Measurements from ENCODE around the gene SYNE2. TPM values are rescaled to one million over a fixed set of nuclear protein-coding genes. Genes with fewer than 3 reads are reported as not detected.
"Not testable (repeated sequence)": the region's sequence is repeated elsewhere in the genome, so short reads cannot be mapped to it uniquely, and the experiment has no call there.

Gene SYNE2
- total RNA-seq, 4 donors from 2014 or later = 314 to 379 (median 342) TPM

DNA sequence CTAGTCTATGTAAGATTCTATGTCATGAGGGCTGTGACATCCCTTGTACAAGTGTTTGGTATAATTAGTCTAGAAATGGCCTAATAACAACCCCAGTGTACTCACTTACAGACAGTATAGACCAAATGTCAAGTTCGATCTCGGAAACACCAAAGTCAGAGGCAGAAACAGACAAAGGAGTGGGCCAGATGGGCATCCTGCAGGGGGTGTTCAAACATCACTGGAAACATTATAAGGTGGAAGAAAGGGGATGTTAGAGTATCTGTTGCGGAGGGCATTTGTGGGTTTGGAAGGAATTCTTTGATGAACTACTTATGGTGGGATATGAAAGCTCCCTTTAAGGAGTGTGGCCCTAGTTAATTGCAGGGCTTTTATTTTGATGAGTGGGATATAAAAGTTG, 306.8 kb downstream of the SYNE2 start:
- no peak for DNase-seq
- TF ChIP-seq POLR2A (IDR thresholded peaks at IDR 0.05) = no peak
- TF ChIP-seq, protein P1, sequence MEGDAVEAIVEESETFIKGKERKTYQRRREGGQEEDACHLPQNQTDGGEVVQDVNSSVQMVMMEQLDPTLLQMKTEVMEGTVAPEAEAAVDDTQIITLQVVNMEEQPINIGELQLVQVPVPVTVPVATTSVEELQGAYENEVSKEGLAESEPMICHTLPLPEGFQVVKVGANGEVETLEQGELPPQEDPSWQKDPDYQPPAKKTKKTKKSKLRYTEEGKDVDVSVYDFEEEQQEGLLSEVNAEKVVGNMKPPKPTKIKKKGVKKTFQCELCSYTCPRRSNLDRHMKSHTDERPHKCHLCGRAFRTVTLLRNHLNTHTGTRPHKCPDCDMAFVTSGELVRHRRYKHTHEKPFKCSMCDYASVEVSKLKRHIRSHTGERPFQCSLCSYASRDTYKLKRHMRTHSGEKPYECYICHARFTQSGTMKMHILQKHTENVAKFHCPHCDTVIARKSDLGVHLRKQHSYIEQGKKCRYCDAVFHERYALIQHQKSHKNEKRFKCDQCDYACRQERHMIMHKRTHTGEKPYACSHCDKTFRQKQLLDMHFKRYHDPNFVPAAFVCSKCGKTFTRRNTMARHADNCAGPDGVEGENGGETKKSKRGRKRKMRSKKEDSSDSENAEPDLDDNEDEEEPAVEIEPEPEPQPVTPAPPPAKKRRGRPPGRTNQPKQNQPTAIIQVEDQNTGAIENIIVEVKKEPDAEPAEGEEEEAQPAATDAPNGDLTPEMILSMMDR (IDR thresholded peaks at IDR 0.05) = no peak
- H3K27ac ChIP-seq = peak overlapping the region in 1 of 3 donors; percentile 20
- no peaks in the 10 kb centered on the region for H3K27me3 ChIP-seq
- intact Hi-C loops (cut with DNase I) = no loop called here
- 92 to 96% methylated on average over 3 of the region's 3 CpGs for WGBS, 2 donors
- no peaks in the 10 kb centered on the region for H3K9me3 ChIP-seq
- H3K4me1 ChIP-seq = no peaks in the 10 kb centered on the region
- H3K36me3 ChIP-seq = peaks cover 15 to 24% of the 10 kb centered on the region in 2 donors
- no peak overlapping the region for H3K4me3 ChIP-seq (replicated peaks in 1 of 3)

DNA sequence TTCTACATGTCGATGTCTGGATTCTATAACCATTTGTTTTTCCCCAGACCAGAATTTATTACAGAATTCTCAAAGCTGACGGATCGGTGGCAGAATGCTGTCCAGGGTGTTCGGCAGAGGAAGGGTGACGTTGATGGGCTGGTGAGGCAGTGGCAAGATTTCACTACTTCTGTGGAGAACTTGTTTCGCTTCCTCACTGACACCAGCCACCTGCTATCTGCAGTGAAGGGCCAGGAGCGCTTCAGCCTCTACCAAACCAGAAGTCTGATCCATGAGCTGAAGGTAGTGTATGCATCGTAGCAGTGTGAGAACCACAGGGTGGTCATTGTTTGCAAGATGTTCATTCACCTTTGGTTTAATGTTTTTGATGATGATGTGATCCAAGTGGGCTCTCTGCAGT, 317.4 kb downstream of the SYNE2 start:
- Histone ChIP-seq H3K27ac (no peak overlapping the region), H3K4me3 (replicated peaks in 1 of 3) (no peak overlapping the region), H3K4me1 (no peaks in the 10 kb centered on the region), H3K36me3 (peaks cover 49 to 63% of the 10 kb centered on the region in 2 donors), H3K9me3 (no peaks in the 10 kb centered on the region), H3K27me3 (no peaks in the 10 kb centered on the region)
- DNase-seq = no peak
- no peak for TF ChIP-seq POLR2A (IDR thresholded peaks at IDR 0.05)
- TF ChIP-seq, protein P1 (IDR thresholded peaks at IDR 0.05) = no peak
- WGBS, 2 donors = 94 to 96% methylated on average over 8 of the region's 8 CpGs
- intact Hi-C loops (cut with DNase I) = no loop called here

DNA sequence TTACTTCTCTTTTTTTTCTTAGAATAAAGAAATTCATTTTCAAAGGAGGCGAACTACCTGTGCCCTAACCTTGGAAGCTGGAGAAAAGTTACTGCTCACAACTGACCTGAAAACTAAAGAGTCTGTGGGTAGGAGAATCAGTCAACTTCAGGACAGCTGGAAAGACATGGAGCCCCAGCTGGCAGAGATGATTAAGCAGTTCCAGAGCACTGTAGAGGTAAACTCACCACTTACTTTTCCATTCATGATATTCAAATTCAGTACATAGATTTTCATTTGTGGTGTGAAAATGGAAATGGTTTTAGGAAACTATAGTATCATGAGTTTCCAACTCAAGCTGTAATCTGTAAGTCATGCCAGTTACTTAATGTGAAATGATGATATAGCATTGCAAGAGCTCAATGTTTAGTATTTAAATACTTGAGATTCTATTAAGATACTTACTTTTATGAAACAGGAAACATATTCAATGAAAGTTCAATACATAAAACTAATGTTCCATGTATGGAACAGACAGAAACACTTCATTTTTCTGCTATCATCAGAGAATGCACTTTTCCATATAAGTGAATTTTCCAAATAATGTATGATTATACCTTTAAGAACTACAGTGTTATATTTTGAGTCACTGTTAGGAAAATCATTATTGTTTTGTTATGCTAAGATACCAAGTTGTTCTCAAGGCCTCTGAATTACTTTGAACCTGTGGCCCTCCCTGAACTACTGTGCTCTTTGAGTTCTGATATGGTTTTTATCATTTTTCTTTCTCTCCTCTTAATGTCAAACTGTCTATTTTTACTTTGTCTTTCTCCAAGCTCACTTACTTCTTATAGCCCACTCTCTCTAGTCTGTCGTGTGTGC, 322.3 kb downstream of the SYNE2 start:
- intact Hi-C loops (cut with DNase I) = no loop called here
- 97 to 98% methylated on average over 2 of the region's 2 CpGs for WGBS, 2 donors
- no peak for DNase-seq
- H3K4me1 ChIP-seq = no peaks in the 10 kb centered on the region
- peak overlapping the region in 1 of 3 donors; percentile 9 for H3K27ac ChIP-seq
- no peaks in the 10 kb centered on the region for H3K27me3 ChIP-seq
- no peak overlapping the region for H3K4me3 ChIP-seq (replicated peaks in 1 of 3)
- H3K9me3 ChIP-seq = no peaks in the 10 kb centered on the region
- TF ChIP-seq POLR2A (IDR thresholded peaks at IDR 0.05) = no peak
- TF ChIP-seq, protein P1 (IDR thresholded peaks at IDR 0.05) = no peak
- peaks cover 31 to 45% of the 10 kb centered on the region in 2 donors for H3K36me3 ChIP-seq

DNA sequence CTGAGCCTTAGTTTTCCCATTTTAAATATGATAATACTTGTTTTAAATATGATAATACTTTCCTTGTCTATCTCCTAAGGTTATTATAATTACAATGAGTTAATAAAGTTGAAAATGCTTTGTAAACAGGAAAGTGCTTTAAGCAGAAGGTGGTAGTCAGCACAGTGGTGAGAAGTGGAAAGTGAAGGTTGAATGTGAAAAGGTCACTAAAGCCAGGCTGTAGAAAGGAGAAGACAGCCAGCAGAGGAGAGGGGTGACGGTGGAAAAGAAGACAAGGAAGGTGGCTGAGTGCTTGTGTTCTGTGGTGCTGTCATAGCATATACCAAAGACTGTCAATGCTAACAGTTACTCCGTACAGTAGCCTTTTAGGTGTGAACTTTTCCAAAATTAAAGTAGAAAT, 323.5 kb downstream of the SYNE2 start:
- no peaks in the 10 kb centered on the region for H3K4me1 ChIP-seq
- intact Hi-C loops (cut with DNase I) = no loop called here
- no peak overlapping the region for H3K27ac ChIP-seq
- H3K9me3 ChIP-seq = no peaks in the 10 kb centered on the region
- H3K4me3 ChIP-seq (replicated peaks in 1 of 3) = no peak overlapping the region
- WGBS, 2 donors = 95 to 99% methylated on average over 2 of the region's 2 CpGs
- DNase-seq = no peak
- peaks cover 27 to 35% of the 10 kb centered on the region in 2 donors for H3K36me3 ChIP-seq
- no peaks in the 10 kb centered on the region for H3K27me3 ChIP-seq
- TF ChIP-seq POLR2A (IDR thresholded peaks at IDR 0.05) = no peak
- TF ChIP-seq, protein P1 (IDR thresholded peaks at IDR 0.05) = no peak

DNA sequence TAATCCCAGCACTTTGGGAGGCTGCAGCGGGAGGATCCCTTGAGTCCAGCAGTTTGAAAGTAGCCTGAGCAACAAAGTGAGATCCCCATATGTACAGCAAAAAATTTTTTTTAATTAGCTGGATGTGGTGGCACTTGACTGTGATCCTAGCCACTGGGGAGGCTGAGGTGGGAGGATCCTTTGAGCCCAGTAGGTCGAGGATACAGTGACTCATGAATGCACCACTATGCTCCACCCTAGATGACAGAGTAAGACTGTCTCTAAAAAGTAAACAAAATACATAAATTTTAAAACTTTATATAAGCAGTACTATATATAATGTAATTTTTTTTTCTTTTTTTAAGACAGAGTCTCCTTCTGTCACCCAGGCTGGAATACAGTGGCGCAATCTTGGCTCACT, 326.0 kb downstream of the SYNE2 start:
- Histone ChIP-seq H3K27ac (no peak overlapping the region), H3K4me1 (no peaks in the 10 kb centered on the region), H3K9me3 (no peaks in the 10 kb centered on the region), H3K4me3 (replicated peaks in 1 of 3) (no peak overlapping the region), H3K36me3 (peaks cover 20 to 29% of the 10 kb centered on the region in 2 donors), H3K27me3 (no peaks in the 10 kb centered on the region)
- no peak for TF ChIP-seq POLR2A (IDR thresholded peaks at IDR 0.05)
- TF ChIP-seq, protein P1 (IDR thresholded peaks at IDR 0.05) = no peak
- DNase-seq = no peak
- intact Hi-C loops (cut with DNase I) = no loop called here
- 89 to 95% methylated on average over 3 of the region's 3 CpGs for WGBS, 2 donors

DNA sequence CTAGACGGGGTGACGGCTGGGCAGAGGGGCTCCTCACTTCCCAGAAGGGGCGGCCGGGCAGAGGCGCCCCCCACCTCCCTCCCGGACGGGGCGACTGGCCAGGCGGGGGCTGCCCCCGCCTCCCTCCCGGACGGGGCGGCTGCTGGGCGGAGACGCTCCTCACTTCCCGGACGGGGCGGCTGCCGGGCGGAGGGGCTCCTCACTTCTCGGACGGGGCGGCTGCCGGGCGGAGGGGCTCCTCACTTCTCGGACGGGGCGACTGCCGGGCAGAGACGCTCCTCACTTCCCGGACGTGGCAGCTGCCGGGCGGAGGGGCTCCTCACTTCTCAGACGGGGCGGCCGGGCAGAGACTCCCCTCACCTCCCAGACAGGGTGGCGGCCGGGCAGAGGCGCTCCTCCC, 330.1 kb downstream of the SYNE2 start:
- H3K36me3 ChIP-seq = peaks cover 7 to 13% of the 10 kb centered on the region in 2 donors
- intact Hi-C loops (cut with DNase I) = not testable (repeated sequence)

More for the DNA sequence above, 330.1 kb downstream of the SYNE2 start:
- not testable (repeated sequence) for H3K4me3 ChIP-seq (replicated peaks in 1 of 3); H3K9me3 ChIP-seq; H3K27ac ChIP-seq; DNase-seq; H3K27me3 ChIP-seq
- WGBS, 2 donors = 95 to 100% methylated on average over 25 to 28 of the region's 40 CpGs
- H3K4me1 ChIP-seq = peaks cover 15% of the 10 kb centered on the region in 2 donors
